ENCODE data around the gene TSNAX.
"Not testable (repeated sequence)": the region's sequence is repeated elsewhere in the genome, so short reads cannot be mapped to it uniquely, and the experiment has no call there.

TSNAX gene

DNA sequence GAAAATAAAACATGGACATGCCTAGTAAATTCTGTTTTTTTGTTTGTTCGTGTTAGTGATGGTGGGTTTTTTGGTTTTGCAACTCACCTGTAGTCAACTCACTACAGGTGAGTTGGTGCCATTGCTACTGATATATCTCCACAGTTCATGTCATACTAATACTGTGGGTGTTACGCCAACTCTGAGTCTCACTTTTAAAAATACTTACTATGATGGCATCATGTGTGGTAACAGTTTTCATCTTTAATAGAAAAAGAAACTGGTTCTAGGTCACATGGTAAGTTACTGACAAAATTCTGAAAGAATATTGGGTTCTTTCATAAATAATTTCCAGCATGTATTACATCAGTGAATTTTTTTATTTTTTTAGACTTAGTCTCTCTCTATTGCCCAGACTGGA lies 38.0 kb downstream of the TSNAX start:
- Mint-ChIP-seq H3K27ac (no peak overlapping the region), H3K36me3 (peaks cover 17% of the 10 kb centered on the region), H3K9me3 (no peaks in the 10 kb centered on the region), H3K4me1 (no peaks in the 10 kb centered on the region), H3K4me3 (no peak overlapping the region), H3K27me3 (no peaks in the 10 kb centered on the region)

DNA sequence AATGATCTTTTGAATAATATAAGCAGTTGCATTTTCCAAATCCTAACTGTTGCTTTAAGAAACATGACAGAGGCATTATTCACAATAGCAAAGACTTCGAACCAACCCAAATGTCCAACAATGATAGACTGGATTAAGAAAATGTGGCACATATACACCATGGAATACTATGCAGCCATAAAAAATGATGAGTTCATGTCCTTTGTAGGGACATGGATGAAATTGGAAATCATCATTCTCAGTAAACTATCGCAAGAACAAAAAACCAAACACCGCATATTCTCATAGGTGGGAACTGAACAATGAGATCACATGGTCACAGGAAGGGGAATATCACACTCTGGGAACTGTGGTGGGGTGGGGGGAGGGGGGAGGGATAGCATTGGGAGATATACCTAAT lies 41.8 kb downstream of the TSNAX start:
- H3K36me3 Mint-ChIP-seq: peaks cover 10% of the 10 kb centered on the region
- not testable (repeated sequence) for H3K4me1 Mint-ChIP-seq, H3K27me3 Mint-ChIP-seq, H3K27ac Mint-ChIP-seq, H3K4me3 Mint-ChIP-seq, H3K9me3 Mint-ChIP-seq

DNA sequence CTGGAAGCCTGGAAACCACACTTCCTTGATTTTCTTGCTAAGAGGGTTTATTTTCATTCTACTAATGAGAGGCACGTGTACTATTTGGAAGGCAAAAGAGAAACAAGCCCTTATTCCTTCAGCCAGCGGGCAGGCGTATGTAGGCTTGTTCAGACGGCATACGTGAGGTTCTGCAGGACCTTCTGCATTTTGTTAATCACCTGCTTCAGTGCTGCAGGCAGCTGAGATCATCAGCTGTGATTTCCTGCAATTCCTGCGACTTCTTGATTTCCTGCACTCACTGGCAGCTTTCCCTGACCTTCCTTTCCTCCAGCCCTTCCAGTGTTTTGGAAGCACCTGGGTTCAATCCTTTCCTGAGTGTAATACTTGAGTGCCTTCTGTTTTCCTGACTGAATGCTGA lies 43.4 kb downstream of the TSNAX start:
- H3K27ac Mint-ChIP-seq: no peak overlapping the region
- H3K27me3 Mint-ChIP-seq: no peaks in the 10 kb centered on the region

DNA sequence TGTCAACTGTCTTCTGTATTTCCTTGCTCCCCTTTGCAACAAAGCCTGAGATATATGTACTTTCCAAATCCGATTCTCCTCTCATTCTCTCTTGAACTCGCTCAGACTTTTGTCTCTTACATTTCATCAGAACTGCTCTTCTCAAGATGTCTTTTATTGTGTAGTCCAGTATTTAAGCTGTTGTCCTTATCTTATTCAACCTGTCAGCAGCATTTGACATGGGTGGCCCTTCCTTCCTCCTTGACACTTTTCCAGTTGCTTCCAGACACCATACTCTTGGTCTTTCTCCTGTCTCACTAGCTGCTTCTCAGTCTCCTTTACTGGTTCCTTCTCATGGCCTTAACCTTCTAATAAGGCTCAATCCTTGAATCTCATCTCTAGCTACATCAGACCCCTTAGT lies 47.0 kb downstream of the TSNAX start:
- Mint-ChIP-seq H3K36me3 (peaks cover 1% of the 10 kb centered on the region), H3K4me3 (no peak overlapping the region), H3K4me1 (no peaks in the 10 kb centered on the region), H3K27me3 (no peaks in the 10 kb centered on the region), H3K27ac (no peak overlapping the region), H3K9me3 (no peaks in the 10 kb centered on the region)

More for the DNA sequence above, 43.4 kb downstream of the TSNAX start:
- H3K4me1 Mint-ChIP-seq: no peaks in the 10 kb centered on the region
- peaks cover 10% of the 10 kb centered on the region for H3K36me3 Mint-ChIP-seq
- no peak overlapping the region for H3K4me3 Mint-ChIP-seq
- H3K9me3 Mint-ChIP-seq: no peaks in the 10 kb centered on the region

DNA sequence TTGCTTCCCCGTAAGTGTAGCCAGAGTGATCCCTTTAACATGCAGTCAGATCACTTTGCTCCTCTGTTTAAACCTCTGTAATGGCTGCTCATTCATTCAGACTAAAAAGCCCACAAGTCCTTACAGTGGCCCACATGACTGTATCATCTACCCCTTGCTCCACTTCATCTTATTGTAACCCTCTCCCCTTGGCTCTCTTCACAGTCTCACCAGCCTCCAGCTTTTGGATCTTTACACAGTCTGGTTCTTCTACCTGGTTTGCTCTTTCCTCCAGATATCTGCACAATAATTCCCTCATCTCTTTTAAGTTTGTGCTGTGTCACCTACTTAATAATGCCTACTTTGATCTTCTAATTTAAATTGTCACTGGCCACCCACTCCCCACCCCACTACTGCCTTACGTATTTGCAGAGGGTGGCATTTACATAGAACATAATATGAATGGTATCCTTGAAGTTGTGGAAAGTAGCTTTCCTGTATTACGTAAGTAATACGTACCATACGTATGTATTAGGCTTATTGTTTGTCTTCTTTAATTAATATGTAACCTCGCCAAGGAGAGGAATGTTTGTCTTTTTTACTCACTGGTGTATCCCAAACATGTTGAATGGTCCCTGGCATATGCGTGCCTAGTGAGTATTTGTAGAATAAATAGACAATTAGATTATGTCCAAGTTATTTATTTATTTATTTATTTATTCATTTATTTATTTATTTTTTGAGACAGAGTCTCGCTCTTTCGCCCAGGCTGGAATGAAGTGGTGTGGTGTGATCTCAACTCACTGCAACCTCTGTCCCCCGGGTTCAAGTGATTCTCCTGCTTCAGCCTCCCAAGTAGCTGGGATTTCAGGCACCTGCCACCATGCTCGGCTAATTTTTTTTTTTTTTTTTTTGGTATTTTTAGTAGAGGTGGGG lies 48.6 kb downstream of the TSNAX start:
- Mint-ChIP-seq H3K4me3 (no peak overlapping the region), H3K9me3 (no peaks in the 10 kb centered on the region), H3K27ac (no peak overlapping the region), H3K36me3 (peaks cover 1% of the 10 kb centered on the region), H3K4me1 (no peaks in the 10 kb centered on the region), H3K27me3 (no peaks in the 10 kb centered on the region)

DNA sequence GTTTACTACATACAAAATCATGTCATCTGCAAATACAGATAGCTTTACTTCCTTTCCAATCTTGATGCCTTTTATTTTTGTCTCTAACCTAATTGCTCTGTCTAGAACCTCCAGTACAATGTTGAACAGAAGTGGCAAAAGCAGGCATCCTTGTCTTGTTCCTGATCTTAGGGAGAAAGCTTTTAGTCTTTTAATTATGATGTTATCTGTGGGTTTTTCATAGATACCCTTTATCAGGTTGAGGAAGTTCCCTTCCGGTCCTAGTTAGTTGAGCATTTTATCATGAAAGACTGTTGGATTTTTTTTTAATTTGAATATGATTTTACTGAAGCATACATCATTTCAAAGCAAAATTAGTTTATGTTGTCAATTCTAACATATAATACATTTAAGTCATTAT lies 52.4 kb downstream of the TSNAX start:
- Mint-ChIP-seq H3K4me1 (no peaks in the 10 kb centered on the region), H3K27ac (no peak overlapping the region), H3K4me3 (no peak overlapping the region), H3K36me3 (peaks cover 1% of the 10 kb centered on the region), H3K27me3 (no peaks in the 10 kb centered on the region), H3K9me3 (no peaks in the 10 kb centered on the region)

DNA sequence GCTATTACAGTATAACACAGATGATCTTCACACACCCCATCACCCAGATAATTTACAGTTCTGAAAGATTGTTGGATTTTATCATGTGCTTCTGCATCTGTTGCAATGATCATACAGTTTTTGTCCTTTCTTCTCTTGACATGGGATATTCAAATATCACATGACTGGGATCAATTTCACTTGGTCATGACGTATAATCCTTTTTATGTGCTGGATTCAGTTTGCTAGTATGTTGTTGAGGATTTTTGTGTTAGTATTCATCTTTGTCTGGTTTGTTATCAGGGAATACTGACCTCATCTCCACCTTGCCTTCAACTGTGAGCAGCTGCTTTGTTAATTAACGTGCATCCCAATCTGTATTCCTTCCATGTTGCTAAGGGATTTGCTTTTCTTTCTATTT lies 53.4 kb downstream of the TSNAX start:
- Mint-ChIP-seq H3K36me3 (peaks cover 1% of the 10 kb centered on the region), H3K4me1 (no peaks in the 10 kb centered on the region), H3K27ac (no peak overlapping the region), H3K9me3 (no peaks in the 10 kb centered on the region), H3K4me3 (no peak overlapping the region), H3K27me3 (no peaks in the 10 kb centered on the region)

DNA sequence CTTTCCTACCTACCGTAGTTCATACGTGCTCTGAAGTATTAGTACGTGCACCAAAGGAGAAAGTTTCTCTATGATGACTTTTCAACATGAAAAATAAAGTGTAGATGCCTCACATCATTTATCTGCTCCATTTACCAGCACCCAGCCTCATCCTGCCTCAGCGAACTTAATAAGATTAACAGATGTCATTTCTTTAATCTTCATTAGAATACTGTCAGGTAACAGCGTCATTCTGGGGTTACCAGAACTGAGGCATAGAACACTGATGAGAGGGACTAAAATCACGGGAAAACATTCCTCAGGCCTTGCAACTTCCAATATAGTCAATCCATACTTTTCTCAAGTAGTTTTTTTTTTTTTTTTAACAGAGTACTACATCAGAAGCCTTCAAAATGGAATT lies 54.9 kb downstream of the TSNAX start:
- Mint-ChIP-seq H3K27me3 (no peaks in the 10 kb centered on the region), H3K4me3 (no peak overlapping the region), H3K36me3 (peaks cover 1% of the 10 kb centered on the region), H3K27ac (no peak overlapping the region), H3K9me3 (no peaks in the 10 kb centered on the region), H3K4me1 (no peaks in the 10 kb centered on the region)

DNA sequence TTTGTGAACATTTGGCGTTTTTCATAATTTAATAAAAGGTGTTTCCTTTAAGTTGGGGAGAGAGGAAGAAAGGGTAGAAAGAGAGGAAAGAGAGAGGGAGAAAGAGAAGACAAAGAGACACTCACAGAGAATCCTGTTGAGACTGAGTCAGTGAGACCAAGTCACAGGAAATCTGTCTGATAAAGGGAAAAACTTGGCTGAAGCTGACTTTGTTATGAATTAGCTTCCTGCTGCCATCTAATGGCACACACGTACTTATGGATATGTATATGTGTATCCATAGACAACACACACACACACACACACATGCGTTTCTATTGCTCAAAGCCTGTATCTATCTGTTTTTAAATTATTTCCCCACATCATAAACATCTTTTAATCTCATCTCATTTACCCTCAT lies 55.6 kb downstream of the TSNAX start:
- Mint-ChIP-seq H3K36me3 (no peaks in the 10 kb centered on the region), H3K27me3 (no peaks in the 10 kb centered on the region), H3K4me3 (no peak overlapping the region), H3K9me3 (no peaks in the 10 kb centered on the region), H3K27ac (no peak overlapping the region), H3K4me1 (no peaks in the 10 kb centered on the region)

DNA sequence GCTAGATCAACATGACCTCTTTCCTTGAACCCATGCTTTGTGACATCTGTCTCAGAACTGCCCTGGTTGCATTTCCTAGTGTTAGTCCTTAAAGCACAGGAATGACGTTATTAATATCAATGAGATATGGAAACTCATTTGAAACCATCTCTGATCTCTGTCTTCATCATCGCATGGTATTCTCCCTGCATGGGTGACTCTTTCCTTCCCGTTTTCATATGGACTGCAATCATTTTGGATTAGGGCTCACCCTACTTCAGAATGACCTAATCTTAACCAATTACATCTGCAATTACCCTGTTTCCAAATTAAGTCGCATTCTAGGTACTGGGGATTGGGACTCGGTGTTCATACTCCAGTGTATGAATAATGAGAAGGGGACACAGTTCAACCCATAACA lies 56.5 kb downstream of the TSNAX start:
- Mint-ChIP-seq H3K4me3 (no peak overlapping the region), H3K36me3 (no peaks in the 10 kb centered on the region), H3K9me3 (no peaks in the 10 kb centered on the region), H3K4me1 (no peaks in the 10 kb centered on the region), H3K27me3 (no peaks in the 10 kb centered on the region), H3K27ac (no peak overlapping the region)

DNA sequence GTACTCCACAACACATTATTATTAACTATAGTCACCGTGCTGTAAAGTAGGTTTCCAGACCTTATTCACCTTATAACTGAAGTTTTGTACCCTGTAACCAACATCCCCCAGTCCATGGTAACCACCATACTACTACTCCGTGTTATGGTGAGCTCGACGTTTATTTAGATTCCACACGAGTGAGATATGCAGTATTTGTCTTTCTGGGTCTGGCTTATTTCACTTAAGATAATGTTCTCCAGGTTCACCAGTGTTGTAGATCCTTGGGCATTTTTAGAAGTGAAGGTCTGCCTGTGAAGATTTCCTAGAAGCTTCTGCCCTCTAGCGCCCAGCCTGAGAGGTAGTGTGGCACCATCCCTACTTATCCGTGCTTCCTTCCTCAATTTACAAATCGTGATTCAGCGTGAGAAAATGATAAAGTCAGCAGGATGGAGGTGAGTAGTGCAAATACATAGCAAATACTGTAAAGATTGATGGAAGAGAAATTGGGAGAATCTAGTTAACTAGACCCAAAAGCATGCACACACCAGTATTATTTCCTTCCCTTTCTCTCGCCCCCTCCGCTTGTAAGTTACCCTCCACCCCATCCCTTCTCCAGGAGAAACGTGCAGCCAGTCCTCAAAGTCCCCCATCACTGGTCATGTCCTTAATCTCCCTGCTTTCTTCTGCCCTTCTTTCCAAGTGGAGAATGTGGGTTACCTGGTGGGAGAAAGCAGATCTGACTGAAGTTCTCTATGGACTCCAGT lies 62.2 kb downstream of the TSNAX start:
- no peak overlapping the region for H3K27ac Mint-ChIP-seq
- peaks cover 6% of the 10 kb centered on the region for H3K4me1 Mint-ChIP-seq
- H3K27me3 Mint-ChIP-seq: no peaks in the 10 kb centered on the region
- no peaks in the 10 kb centered on the region for H3K9me3 Mint-ChIP-seq
- no peaks in the 10 kb centered on the region for H3K36me3 Mint-ChIP-seq
- H3K4me3 Mint-ChIP-seq: no peak overlapping the region

DNA sequence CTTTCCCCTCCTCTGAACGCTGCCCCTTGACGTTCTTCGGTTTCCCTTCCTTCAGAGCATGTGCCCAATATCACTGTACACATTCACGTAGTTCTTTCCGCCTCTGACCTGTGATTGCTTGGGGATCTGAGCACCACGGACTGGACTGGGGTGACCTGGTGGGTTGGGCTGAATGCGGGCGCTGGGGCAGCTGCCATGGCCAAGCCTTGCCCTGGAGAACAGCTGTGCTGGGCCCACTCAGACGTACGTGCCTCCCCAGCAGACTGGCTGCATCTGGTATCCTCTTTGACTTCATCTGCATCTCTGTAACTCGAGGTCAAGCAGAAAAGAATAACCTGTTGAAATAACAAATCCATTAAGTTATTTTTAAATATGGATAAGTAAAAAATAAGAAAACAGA lies 63.0 kb downstream of the TSNAX start:
- Mint-ChIP-seq H3K27me3 (no peaks in the 10 kb centered on the region), H3K4me3 (no peak overlapping the region), H3K36me3 (no peaks in the 10 kb centered on the region), H3K27ac (peak overlapping the region; percentile 72), H3K9me3 (no peaks in the 10 kb centered on the region), H3K4me1 (peaks cover 12% of the 10 kb centered on the region)

DNA sequence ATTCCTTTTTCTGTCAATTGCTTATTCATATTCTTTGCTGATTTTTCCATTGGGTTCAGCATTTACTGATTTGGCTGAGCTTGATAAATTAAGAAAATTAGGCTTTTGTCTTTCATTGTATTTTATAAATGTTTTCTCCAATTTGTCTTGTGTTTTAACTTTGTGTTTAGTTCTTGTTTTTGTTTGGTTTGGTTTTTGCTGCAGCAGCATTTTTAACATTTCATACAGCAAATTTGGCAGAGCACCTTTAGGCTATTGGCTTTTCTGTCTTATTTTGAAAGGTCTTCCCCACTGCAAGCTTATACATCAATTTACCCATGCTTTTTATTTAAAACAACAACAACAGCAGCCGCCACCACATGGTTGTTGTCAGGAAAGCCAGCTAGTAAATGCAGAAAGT lies 64.3 kb downstream of the TSNAX start:
- Mint-ChIP-seq H3K36me3 (no peaks in the 10 kb centered on the region), H3K4me3 (no peak overlapping the region), H3K27me3 (no peaks in the 10 kb centered on the region), H3K27ac (no peak overlapping the region), H3K9me3 (no peaks in the 10 kb centered on the region), H3K4me1 (peaks cover 12% of the 10 kb centered on the region)

DNA sequence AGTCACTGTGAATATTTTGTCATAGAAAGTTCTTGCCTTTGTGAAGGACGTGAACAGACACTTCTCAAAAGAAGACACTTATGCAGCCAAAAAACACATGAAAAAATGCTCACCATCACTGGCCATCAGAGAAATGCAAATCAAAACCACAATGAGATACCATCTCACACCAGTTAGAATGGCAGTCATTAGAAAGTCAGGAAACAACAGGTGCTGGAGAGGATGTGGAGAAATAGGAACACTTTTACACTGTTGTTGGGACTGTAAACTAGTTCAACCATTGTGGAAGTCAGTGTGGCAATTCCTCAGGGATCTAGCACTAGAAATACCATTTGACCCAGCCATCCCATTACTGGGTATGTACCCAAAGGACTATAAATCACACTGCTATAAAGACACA lies 64.8 kb downstream of the TSNAX start:
- not testable (repeated sequence) for H3K27ac Mint-ChIP-seq, H3K27me3 Mint-ChIP-seq, H3K9me3 Mint-ChIP-seq, H3K4me3 Mint-ChIP-seq, H3K36me3 Mint-ChIP-seq
- H3K4me1 Mint-ChIP-seq: peaks cover 12% of the 10 kb centered on the region

DNA sequence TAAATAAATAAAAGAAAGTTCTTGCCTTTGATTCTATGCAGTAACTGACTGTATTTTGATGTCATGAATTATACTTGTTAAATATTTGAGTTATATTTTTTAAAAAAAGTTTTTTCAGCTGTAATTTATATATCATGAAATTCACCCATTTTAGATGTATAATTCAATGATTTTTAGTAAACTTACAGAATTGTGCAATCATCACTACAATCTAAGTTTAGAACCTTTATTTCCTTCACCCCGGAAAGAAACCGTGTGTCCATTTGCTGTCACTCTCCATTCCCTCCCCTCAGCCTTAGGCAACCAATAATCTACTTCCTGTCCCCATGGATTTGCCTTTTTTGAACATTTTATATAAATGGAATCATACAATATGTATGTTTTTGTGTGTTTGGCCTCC lies 65.7 kb downstream of the TSNAX start:
- no peaks in the 10 kb centered on the region for H3K9me3 Mint-ChIP-seq
- H3K36me3 Mint-ChIP-seq: no peaks in the 10 kb centered on the region
- H3K27ac Mint-ChIP-seq: no peak overlapping the region
- peaks cover 12% of the 10 kb centered on the region for H3K4me1 Mint-ChIP-seq
- no peak overlapping the region for H3K4me3 Mint-ChIP-seq
- no peaks in the 10 kb centered on the region for H3K27me3 Mint-ChIP-seq

DNA sequence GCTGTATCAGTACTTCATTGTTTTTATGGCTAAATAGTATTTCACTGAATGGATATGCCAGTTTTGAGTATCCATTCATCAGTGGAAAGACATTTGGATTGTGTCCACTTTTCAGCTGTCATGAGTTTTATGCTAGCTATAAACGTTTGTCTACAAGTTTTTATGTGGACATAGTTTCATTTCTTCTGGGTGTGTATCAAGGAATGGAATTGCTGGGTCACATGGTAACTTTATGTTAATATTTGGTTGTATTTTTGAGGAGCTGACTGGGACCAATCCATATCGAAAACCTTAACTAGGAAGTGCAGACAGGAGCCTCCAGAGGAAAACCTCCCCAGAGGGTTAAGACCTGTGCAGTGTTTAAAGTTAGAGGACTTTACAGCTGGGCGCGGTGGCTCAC lies 66.3 kb downstream of the TSNAX start:
- Mint-ChIP-seq H3K9me3 (no peaks in the 10 kb centered on the region), H3K4me1 (peaks cover 12% of the 10 kb centered on the region), H3K27ac (no peak overlapping the region), H3K27me3 (no peaks in the 10 kb centered on the region), H3K36me3 (no peaks in the 10 kb centered on the region), H3K4me3 (no peak overlapping the region)

All from activated naive CD4-positive, alpha-beta T cell treated with anti-CD3 and anti-CD28 coated beads, Interleukin-2, amount 50 U/mL, for 24 hours (primary cell).